HS-5 (cell line): ENCODE measurements around the gene HAPLN1.

ENCODE experiments used
- DNase-seq: peaks from one replicate; pipeline ENCODE4 v3.0.0-alpha.2; 2012; ENCODE audit warnings: low read depth

Gene HAPLN1

GRCh38 chr5:83718195-83718825, 2.3 kb downstream of the HAPLN1 start:
- peak; percentile 29 for DNase-seq

GRCh38 chr5:83715236-83716065, 5.2 kb downstream of the HAPLN1 start:
- DNase-seq = no peak

- no peak for DNase-seq
Observed at GRCh38 chr5:83714810-83715209, 5.8 kb downstream of the HAPLN1 start.

GRCh38 chr5:83711982-83712601, 8.6 kb downstream of the HAPLN1 start:
- peak; percentile 34 for DNase-seq

GRCh38 chr5:83709973-83710372, 10.7 kb downstream of the HAPLN1 start:
- DNase-seq = no peak

GRCh38 chr5:83708170-83708569, 12.5 kb downstream of the HAPLN1 start:
- DNase-seq = no peak

- DNase-seq = no peak
Observed at GRCh38 chr5:83703059-83703458, 17.6 kb downstream of the HAPLN1 start.

- no peak for DNase-seq
Observed at GRCh38 chr5:83701886-83702285, 18.8 kb downstream of the HAPLN1 start.

- DNase-seq = no peak
Observed at GRCh38 chr5:83689881-83690280, 30.8 kb downstream of the HAPLN1 start.

- no peak for DNase-seq
Observed at GRCh38 chr5:83688281-83688680, 32.4 kb downstream of the HAPLN1 start.

GRCh38 chr5:83687124-83687619, 33.5 kb downstream of the HAPLN1 start:
- DNase-seq = no peak

- DNase-seq = no peak
Observed at GRCh38 chr5:83686251-83686650, 34.4 kb downstream of the HAPLN1 start.

GRCh38 chr5:83683836-83684235, 36.8 kb downstream of the HAPLN1 start:
- no peak for DNase-seq

- no peak for DNase-seq
Observed at GRCh38 chr5:83672646-83673045, 48.0 kb downstream of the HAPLN1 start.

GRCh38 chr5:83672158-83672557, 48.5 kb downstream of the HAPLN1 start:
- DNase-seq = no peak

GRCh38 chr5:83665631-83666030, 55.0 kb downstream of the HAPLN1 start:
- DNase-seq = no peak

GRCh38 chr5:83662558-83662957, 58.1 kb downstream of the HAPLN1 start:
- no peak for DNase-seq

GRCh38 chr5:83657807-83658525, 62.7 kb downstream of the HAPLN1 start:
- no peak for DNase-seq

- no peak for DNase-seq
Observed at GRCh38 chr5:83654427-83654994, 66.1 kb downstream of the HAPLN1 start.

- no peak for DNase-seq
Observed at GRCh38 chr5:83653669-83654068, 67.0 kb downstream of the HAPLN1 start.

GRCh38 chr5:83645936-83646335, 74.7 kb downstream of the HAPLN1 start:
- no peak for DNase-seq

GRCh38 chr5:83644301-83644700, 76.4 kb downstream of the HAPLN1 start:
- no peak for DNase-seq
